Measurements from ENCODE around the gene PPP2R5B. TPM values are rescaled to one million over a fixed set of nuclear protein-coding genes. Genes with fewer than 3 reads are reported as not detected.
A peak's percentile ranks its signal among the peaks of the same experiment; 100 is the strongest.

PPP2R5B gene
- total and polyA plus RNA-seq, 9 donors, result 8.0 to 16.2 (median 12.2) TPM

DNA sequence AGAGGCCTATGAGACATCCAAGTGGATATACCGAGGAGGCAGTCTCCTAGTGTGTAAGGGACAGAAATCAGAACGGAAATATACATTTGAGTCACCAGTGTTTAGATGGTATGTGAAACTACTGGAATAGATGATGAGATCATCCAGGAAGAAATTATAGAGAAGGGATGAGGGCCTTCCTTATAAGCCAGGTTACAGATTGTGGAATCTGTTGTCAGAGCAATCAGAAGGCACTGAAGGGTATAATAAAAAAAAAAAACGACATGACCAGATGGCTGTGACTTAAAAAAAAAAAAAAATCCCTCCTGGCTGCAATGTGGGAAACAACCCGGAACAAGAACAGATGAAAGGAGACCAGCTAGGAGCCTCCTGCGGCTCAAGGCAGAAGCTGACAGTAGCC is 44.7 kb downstream of the PPP2R5B start:
- Histone ChIP-seq H3K27me3 (no peaks in the 10 kb centered on the region), H3K36me3 (no peaks in the 10 kb centered on the region), H3K4me1 (ENCODE audit: insufficient read depth) (peaks cover 3% of the 10 kb centered on the region), H3K9me3 (peaks cover 0 to 4% of the 10 kb centered on the region in 2 donors), H3K27ac (no peak overlapping the region), H3K4me3 (no peak overlapping the region)
- intact Hi-C loops (cut with DNase I), result no loop called here
- TF ChIP-seq, protein P1, sequence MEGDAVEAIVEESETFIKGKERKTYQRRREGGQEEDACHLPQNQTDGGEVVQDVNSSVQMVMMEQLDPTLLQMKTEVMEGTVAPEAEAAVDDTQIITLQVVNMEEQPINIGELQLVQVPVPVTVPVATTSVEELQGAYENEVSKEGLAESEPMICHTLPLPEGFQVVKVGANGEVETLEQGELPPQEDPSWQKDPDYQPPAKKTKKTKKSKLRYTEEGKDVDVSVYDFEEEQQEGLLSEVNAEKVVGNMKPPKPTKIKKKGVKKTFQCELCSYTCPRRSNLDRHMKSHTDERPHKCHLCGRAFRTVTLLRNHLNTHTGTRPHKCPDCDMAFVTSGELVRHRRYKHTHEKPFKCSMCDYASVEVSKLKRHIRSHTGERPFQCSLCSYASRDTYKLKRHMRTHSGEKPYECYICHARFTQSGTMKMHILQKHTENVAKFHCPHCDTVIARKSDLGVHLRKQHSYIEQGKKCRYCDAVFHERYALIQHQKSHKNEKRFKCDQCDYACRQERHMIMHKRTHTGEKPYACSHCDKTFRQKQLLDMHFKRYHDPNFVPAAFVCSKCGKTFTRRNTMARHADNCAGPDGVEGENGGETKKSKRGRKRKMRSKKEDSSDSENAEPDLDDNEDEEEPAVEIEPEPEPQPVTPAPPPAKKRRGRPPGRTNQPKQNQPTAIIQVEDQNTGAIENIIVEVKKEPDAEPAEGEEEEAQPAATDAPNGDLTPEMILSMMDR (IDR thresholded peaks at IDR 0.05), result no peak
- TF ChIP-seq EP300 (IDR thresholded peaks at IDR 0.05) (no peak), POLR2A (IDR thresholded peaks at IDR 0.05) (no peak)
- 34 to 48% (median 40%) methylated on average over 5 of the region's 5 CpGs for WGBS, 3 donors
- DNase-seq, result no peak

DNA sequence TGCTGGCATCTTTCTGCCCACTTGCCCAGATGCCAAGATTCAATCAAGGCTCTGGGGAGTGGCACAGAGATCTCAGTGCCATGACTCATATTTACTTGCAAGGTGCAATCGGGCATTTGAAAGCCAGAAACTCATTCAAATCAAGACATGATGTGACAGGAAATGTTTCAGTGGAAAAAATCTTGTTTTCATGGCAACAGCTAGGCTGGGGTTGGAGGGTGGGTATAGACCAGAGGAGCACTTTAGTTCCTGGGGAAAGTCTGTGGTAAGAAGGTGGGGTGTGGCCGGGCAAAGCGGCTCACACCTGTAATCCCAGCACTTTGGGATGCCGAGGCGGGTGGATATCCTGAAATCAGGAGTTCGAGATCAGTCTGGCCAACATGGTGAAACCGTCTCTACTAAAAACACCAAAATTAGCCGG is 46.3 kb downstream of the PPP2R5B start:
- intact Hi-C loops (cut with DNase I), result no loop called here
- Histone ChIP-seq H3K4me1 (ENCODE audit: insufficient read depth) (peaks cover 3% of the 10 kb centered on the region), H3K4me3 (no peak overlapping the region), H3K36me3 (no peaks in the 10 kb centered on the region), H3K9me3 (peaks cover 0 to 4% of the 10 kb centered on the region in 2 donors), H3K27me3 (no peaks in the 10 kb centered on the region), H3K27ac (no peak overlapping the region)
- DNase-seq, result no peak
- 89 to 92% (median 92%) methylated on average over 8 of the region's 8 CpGs for WGBS, 3 donors
- TF ChIP-seq, protein P1 (IDR thresholded peaks at IDR 0.05), result no peak
- TF ChIP-seq POLR2A (IDR thresholded peaks at IDR 0.05) (no peak), EP300 (IDR thresholded peaks at IDR 0.05) (no peak)

DNA sequence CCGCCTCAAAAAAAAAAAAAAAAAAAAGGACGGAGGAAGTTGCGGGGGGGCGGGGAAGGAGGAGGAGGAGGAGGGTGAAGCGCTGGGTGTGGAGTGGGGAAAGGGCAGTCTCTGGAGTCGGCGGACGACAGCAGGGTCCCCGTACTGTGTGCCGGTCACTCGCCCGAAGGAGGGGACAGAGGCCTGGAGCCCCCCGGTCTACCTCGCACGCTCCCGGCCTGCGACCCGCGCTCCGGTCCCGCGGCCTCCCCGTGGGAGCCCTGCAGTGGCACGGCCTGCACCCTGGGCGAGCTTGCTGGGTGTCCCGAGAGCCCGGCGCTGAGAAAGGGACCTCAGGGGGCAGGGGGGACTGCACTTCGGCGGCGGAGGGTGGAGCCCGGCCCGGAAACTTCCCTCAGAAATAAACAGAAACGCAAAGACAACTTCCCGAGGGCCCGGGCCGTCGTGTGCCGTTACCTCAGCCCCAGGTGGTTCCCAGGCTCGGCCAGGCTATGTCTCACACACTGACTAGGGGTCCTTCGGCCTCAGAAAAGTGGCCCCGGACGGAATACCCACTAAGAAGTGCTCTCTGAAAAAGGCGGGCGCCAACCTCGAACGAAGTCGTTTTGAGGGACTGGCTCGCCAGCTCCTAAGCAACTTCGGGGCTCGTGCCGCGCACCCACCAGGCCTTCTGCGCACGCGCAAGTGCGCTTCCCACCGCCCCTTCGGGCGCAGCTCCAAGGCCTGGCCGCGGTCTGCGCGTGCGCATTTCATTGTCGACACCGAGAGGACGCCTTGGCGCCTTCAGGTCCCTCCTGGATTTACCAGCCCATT is 47.1 kb downstream of the PPP2R5B start, which contains the start of gene MAJIN:
Gene MAJIN, minus strand, starts transcription at position 688 of the 813 bp plus-strand sequence. CDS start 12,703 bp downstream, outside the sequence.
- peaks cover 3% of the 10 kb centered on the region for H3K4me1 ChIP-seq (ENCODE audit: insufficient read depth)
- TF ChIP-seq, protein P1 (IDR thresholded peaks at IDR 0.05), result no peak
- no peak for TF ChIP-seq EP300 (IDR thresholded peaks at IDR 0.05)
- TF ChIP-seq POLR2A (IDR thresholded peaks at IDR 0.05), result no peak
- intact Hi-C loops (cut with DNase I), result no loop called here
- WGBS, 3 donors, result 15 to 21% (median 19%) methylated on average over 64 to 68 of the region's 69 CpGs
- peaks cover 0 to 4% of the 10 kb centered on the region in 2 donors for H3K9me3 ChIP-seq
- H3K4me3 ChIP-seq, result no peak within 1 kb of the TSS
- peak; percentile 78 to 89 (median 84) for DNase-seq
- no peaks in the 10 kb centered on the region for H3K27me3 ChIP-seq
- H3K36me3 ChIP-seq, result no peaks in the 10 kb centered on the region
- H3K27ac ChIP-seq, result no peak within 1 kb of the TSS

DNA sequence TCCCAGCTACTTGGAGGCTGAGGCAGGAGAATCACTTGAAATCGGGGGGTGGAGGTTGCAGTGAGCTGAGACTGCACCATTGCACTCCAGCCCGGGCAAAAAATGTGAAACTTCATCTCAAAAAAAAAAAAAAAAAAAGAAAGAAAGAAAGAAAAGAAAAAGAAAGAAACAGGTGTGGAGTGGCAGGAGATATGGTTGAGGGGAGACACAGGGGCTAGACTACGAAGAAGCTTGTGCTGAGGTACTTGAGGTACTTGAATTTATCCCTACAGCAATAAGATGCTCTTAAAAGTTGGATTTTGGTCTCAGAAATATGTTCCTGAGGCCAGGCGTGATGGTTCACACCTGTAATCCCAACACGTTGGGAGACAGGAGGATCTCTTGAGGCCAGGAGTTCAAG is 49.6 kb downstream of the PPP2R5B start:
- intact Hi-C loops (cut with DNase I), result no loop called here
- no peaks in the 10 kb centered on the region for H3K27me3 ChIP-seq
- no peak for DNase-seq
- no peaks in the 10 kb centered on the region for H3K36me3 ChIP-seq
- TF ChIP-seq, protein P1 (IDR thresholded peaks at IDR 0.05), result no peak
- TF ChIP-seq EP300 (IDR thresholded peaks at IDR 0.05) (no peak), POLR2A (IDR thresholded peaks at IDR 0.05) (no peak)
- peaks cover 3% of the 10 kb centered on the region for H3K4me1 ChIP-seq (ENCODE audit: insufficient read depth)
- WGBS, 3 donors, result 56 to 64% (median 59%) methylated on average over 5 of the region's 5 CpGs
- peaks cover 0 to 4% of the 10 kb centered on the region in 2 donors for H3K9me3 ChIP-seq
- no peak overlapping the region for H3K27ac ChIP-seq
- no peak overlapping the region for H3K4me3 ChIP-seq

All from ovary (tissue), 9 donors.